ENCODE measurements around the gene LTN1.

- no peak for TF ChIP-seq CTCF (IDR thresholded peaks at IDR 0.05)
- no peak for TF ChIP-seq GATA3 (IDR thresholded peaks at IDR 0.05; ENCODE audit: borderline replicate concordance)
- no peak for TF ChIP-seq REST (IDR thresholded peaks at IDR 0.05)
- TF ChIP-seq MYC (IDR thresholded peaks at IDR 0.05; ENCODE audit: borderline replicate concordance, low read length), result no peak
- no peak for TF ChIP-seq ELK1 (IDR thresholded peaks at IDR 0.05; ENCODE audit: low read depth, low read length)
- no peak for TF ChIP-seq CBX2 (IDR thresholded peaks at IDR 0.05; ENCODE audit: borderline replicate concordance, low read depth)
- no peak for TF ChIP-seq ZSCAN20 (CRISPR knock-in tag; IDR thresholded peaks at IDR 0.05)
- TF ChIP-seq FOSL2 (IDR thresholded peaks at IDR 0.05), result no peak
- no peak for TF ChIP-seq FOSL2 (CRISPR knock-in tag; IDR thresholded peaks at IDR 0.05)
- TF ChIP-seq JUN (IDR thresholded peaks at IDR 0.05), result no peak
- TF ChIP-seq SMC3 (IDR thresholded peaks at IDR 0.05), result no peak
- no peak for TF ChIP-seq POLR2A (IDR thresholded peaks at IDR 0.05; ENCODE audit: low read length)
- TF ChIP-seq NR3C1 (IDR thresholded peaks at IDR 0.05), result no peak
- TF ChIP-seq MAX (IDR thresholded peaks at IDR 0.05), result no peak
- TF ChIP-seq MAZ (IDR thresholded peaks at IDR 0.05; ENCODE audit: borderline replicate concordance, low read depth, low read length), result no peak
Observed at GRCh38 chr21:29017639-29018237, 25.1 kb upstream of the LTN1 start.

Measured in A549 (cell line).